Suprapubic skin (tissue), 4 donors: Measurements from ENCODE around the gene SLC17A3. TPM values are rescaled to one million over a fixed set of nuclear protein-coding genes. Genes with fewer than 3 reads are reported as not detected.

Experiments
- DNase-seq, 2 donors: peaks; one replicate each; pipeline ENCODE4 v3.0.0-alpha.2; 2019; ENCODE audit warnings: low spot score in 2 of 2
- H3K27ac ChIP-seq: fragments of 200-600 bp; sonication (generic); one replicate; pipeline ENCODE4 v1.5.1; 2019
- H3K27me3 ChIP-seq: fragments of 200-600 bp; sonication (generic); one replicate; pipeline ENCODE4 v1.5.1; 2019
- H3K36me3 ChIP-seq: fragments of 200-600 bp; sonication (generic); one replicate; pipeline ENCODE4 v1.5.1; 2019
- H3K4me1 ChIP-seq: fragments of 200-600 bp; sonication (generic); one replicate; pipeline ENCODE4 v1.5.1; 2019
- H3K4me3 ChIP-seq: fragments of 200-600 bp; sonication (generic); one replicate; pipeline ENCODE4 v1.5.1; 2019; ENCODE audit warnings: mild to moderate bottlenecking
- H3K9me3 ChIP-seq: fragments of 200-600 bp; sonication (generic); one replicate; pipeline ENCODE4 v1.5.1; 2019
- CTCF ChIP-seq, 2 donors: fragments of 200-600 bp in 1 of 2; fragments of 450-650 bp in 1 of 2; sonication (generic) in 1 of 2; IDR thresholded peaks; one replicate each; pipeline ENCODE4 v1.5.1; 2016 to 2019; ENCODE audit warnings: antibody characterized with exemption in 2 of 2, mild to moderate bottlenecking in 1 of 2, moderate library complexity in 1 of 2
- EP300 ChIP-seq: sonication (generic); formaldehyde crosslinking; IDR thresholded peaks from one replicate; pipeline ENCODE4 v1.6.1; 2017; ENCODE audit warnings: antibody characterized with exemption
- POLR2A ChIP-seq, 2 donors: fragments of 450-650 bp; IDR thresholded peaks; one replicate each; pipeline ENCODE4 v1.6.1; 2017; ENCODE audit warnings: antibody characterized with exemption in 2 of 2, mild to moderate bottlenecking in 2 of 2, moderate library complexity in 2 of 2
- POLR2AphosphoS5 ChIP-seq, 3 donors: sonication (generic); formaldehyde crosslinking; IDR thresholded peaks; one replicate each; pipeline ENCODE4 v1.6.1; 2017; ENCODE audit warnings: antibody characterized with exemption in 3 of 3
- WGBS: methylation state at CpG from one replicate; pipeline ENCODE4 v1.1.5; 2018; 5-methylcytosine and 5-hydroxymethylcytosine counted together
- total RNA-seq, 4 donors: library from RNA; depleted of rRNA; stranded (reverse); fragments of >200 nt; gene quantifications; one replicate each; pipeline ENCODE4 v1.1.0, GENCODE V29; 2016

Gene SLC17A3
- total RNA-seq, 4 donors from 2014 or later, result not detected

GRCh38 chr6:25872814-25873213 lies 1.2 kb downstream of the SLC17A3 start:
- H3K27me3 ChIP-seq, result no peaks in the 10 kb centered on the region
- no peak for TF ChIP-seq EP300
- TF ChIP-seq CTCF (IDR thresholded peaks at IDR 0.05), result no peak
- TF ChIP-seq POLR2AphosphoS5 (IDR thresholded peaks at IDR 0.05), result no peak
- no peak for TF ChIP-seq POLR2A (IDR thresholded peaks at IDR 0.05)
- DNase-seq, result no peak

GRCh38 chr6:25869840-25870239 lies 4.2 kb downstream of the SLC17A3 start:
- Histone ChIP-seq H3K27me3 (no peaks in the 10 kb centered on the region), H3K9me3 (no peaks in the 10 kb centered on the region), H3K4me3 (no peak overlapping the region), H3K4me1 (no peaks in the 10 kb centered on the region), H3K36me3 (no peaks in the 10 kb centered on the region), H3K27ac (no peak overlapping the region)
- DNase-seq, result no peak
- 87% methylated on average over 1 of the region's 1 CpG for WGBS
- TF ChIP-seq POLR2AphosphoS5 (IDR thresholded peaks at IDR 0.05) (no peak), EP300 (no peak), CTCF (IDR thresholded peaks at IDR 0.05) (no peak), POLR2A (IDR thresholded peaks at IDR 0.05) (no peak)

More at GRCh38 chr6:25872814-25873213, 1.2 kb downstream of the SLC17A3 start:
- Histone ChIP-seq H3K4me1 (no peaks in the 10 kb centered on the region), H3K4me3 (no peak overlapping the region), H3K27ac (no peak overlapping the region), H3K36me3 (no peaks in the 10 kb centered on the region), H3K9me3 (no peaks in the 10 kb centered on the region)
- WGBS, result 100% methylated on average over 1 of the region's 1 CpG

GRCh38 chr6:25868436-25869183 lies 5.4 kb downstream of the SLC17A3 start:
- Histone ChIP-seq H3K9me3 (no peaks in the 10 kb centered on the region), H3K4me1 (no peaks in the 10 kb centered on the region), H3K36me3 (no peaks in the 10 kb centered on the region), H3K27ac (no peak overlapping the region), H3K4me3 (no peak overlapping the region), H3K27me3 (no peaks in the 10 kb centered on the region)
- TF ChIP-seq POLR2A (IDR thresholded peaks at IDR 0.05) (no peak), POLR2AphosphoS5 (IDR thresholded peaks at IDR 0.05) (no peak), CTCF (IDR thresholded peaks at IDR 0.05) (no peak), EP300 (no peak)
- DNase-seq, result no peak
- WGBS, result 80% methylated on average over 3 of the region's 3 CpGs

GRCh38 chr6:25866011-25866410 lies 8.0 kb downstream of the SLC17A3 start:
- Histone ChIP-seq H3K9me3 (no peaks in the 10 kb centered on the region), H3K27ac (no peak overlapping the region), H3K4me1 (no peaks in the 10 kb centered on the region), H3K27me3 (no peaks in the 10 kb centered on the region), H3K36me3 (no peaks in the 10 kb centered on the region), H3K4me3 (no peak overlapping the region)
- WGBS, result 74% methylated on average over 3 of the region's 3 CpGs
- no peak for DNase-seq
- TF ChIP-seq POLR2AphosphoS5 (IDR thresholded peaks at IDR 0.05) (no peak), CTCF (IDR thresholded peaks at IDR 0.05) (no peak), EP300 (no peak), POLR2A (IDR thresholded peaks at IDR 0.05) (no peak)

- no peak for TF ChIP-seq EP300
- TF ChIP-seq POLR2AphosphoS5 (IDR thresholded peaks at IDR 0.05), result no peak
- TF ChIP-seq POLR2A (IDR thresholded peaks at IDR 0.05), result no peak
- no peak for TF ChIP-seq CTCF (IDR thresholded peaks at IDR 0.05)
- Histone ChIP-seq H3K4me1 (no peaks in the 10 kb centered on the region), H3K36me3 (no peaks in the 10 kb centered on the region), H3K4me3 (no peak overlapping the region), H3K27me3 (peaks cover 3% of the 10 kb centered on the region), H3K9me3 (no peaks in the 10 kb centered on the region), H3K27ac (no peak overlapping the region)
- DNase-seq, result no peak
- 79% methylated on average over 2 of the region's 2 CpGs for WGBS
These were observed 10.7 kb downstream of the SLC17A3 start for GRCh38 chr6:25863360-25863759.
